ENCODE results near the gene OR10G2. TPM values are rescaled to one million over a fixed set of nuclear protein-coding genes. Genes with fewer than 3 reads are reported as not detected.

OR10G2 gene
- total RNA-seq, 1 donor from 2014 or later, result not detected

DNA sequence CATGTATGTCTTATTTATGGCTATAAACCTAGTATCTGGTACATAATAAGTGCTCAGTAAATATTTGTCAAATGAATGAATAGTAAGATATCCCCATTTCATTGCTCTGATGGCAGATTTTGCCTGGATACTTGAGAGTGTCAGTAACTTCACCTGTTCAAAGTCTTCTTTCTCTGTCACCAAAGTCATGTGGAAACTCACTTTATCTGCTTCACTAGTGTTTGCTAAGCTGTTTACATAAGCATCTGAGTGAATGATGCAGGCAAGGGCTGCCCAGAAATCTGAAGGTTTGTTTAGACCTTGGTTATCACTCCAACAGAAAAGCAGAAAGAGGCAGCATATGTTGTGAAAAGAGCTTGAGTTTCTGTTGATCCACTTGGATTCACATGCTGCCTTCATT, 34.5 kb upstream of the OR10G2 start:
- no peak for DNase-seq (ENCODE audit: low read depth)
- Histone ChIP-seq H3K4me3 (ENCODE audit: low read depth, low read length) (no peak overlapping the region), H3K27me3 (ENCODE audit: control insufficient read depth, insufficient read depth, low read length) (no peaks in the 10 kb centered on the region), H3K36me3 (ENCODE audit: control insufficient read depth, insufficient read depth, low read length) (no peaks in the 10 kb centered on the region)
- TF ChIP-seq CTCF (IDR thresholded peaks at IDR 0.05; ENCODE audit: insufficient read depth, low read length, poor library complexity, severe bottlenecking), result no peak

GRCh38 chr14:21668377-21668776, 33.6 kb upstream of the OR10G2 start:
- Histone ChIP-seq H3K27me3 (ENCODE audit: control insufficient read depth, insufficient read depth, low read length) (no peaks in the 10 kb centered on the region), H3K4me3 (ENCODE audit: low read depth, low read length) (no peak overlapping the region), H3K36me3 (ENCODE audit: control insufficient read depth, insufficient read depth, low read length) (no peaks in the 10 kb centered on the region)
- no peak for TF ChIP-seq CTCF (IDR thresholded peaks at IDR 0.05; ENCODE audit: insufficient read depth, low read length, poor library complexity, severe bottlenecking)
- DNase-seq (ENCODE audit: low read depth), result peak; percentile 26

DNA sequence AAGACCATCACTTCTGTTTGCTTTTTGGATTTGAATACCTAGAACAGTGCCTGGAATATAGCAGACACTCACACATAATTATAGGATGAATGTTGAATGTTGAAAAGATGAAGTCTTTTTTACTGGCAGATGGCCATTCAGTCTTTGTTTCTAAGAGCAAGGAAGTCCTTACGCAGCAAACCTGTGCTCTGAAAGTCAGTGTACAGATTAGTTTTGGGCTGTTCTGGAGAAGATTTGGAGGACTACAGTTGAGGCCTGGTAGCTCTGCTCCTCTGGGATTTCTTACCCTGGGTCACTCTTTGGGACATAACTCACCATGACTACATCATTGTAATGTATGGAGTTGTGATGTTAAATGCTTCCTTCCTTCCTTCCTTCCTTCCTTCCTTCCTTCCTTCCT, 22.2 kb upstream of the OR10G2 start:
- H3K4me3 ChIP-seq (ENCODE audit: low read depth, low read length), result no peak overlapping the region
- H3K36me3 ChIP-seq (ENCODE audit: control insufficient read depth, insufficient read depth, low read length), result no peaks in the 10 kb centered on the region
- no peak for TF ChIP-seq CTCF (IDR thresholded peaks at IDR 0.05; ENCODE audit: insufficient read depth, low read length, poor library complexity, severe bottlenecking)
- H3K27me3 ChIP-seq (ENCODE audit: control insufficient read depth, insufficient read depth, low read length), result no peaks in the 10 kb centered on the region
- no peak for DNase-seq (ENCODE audit: low read depth)

DNA sequence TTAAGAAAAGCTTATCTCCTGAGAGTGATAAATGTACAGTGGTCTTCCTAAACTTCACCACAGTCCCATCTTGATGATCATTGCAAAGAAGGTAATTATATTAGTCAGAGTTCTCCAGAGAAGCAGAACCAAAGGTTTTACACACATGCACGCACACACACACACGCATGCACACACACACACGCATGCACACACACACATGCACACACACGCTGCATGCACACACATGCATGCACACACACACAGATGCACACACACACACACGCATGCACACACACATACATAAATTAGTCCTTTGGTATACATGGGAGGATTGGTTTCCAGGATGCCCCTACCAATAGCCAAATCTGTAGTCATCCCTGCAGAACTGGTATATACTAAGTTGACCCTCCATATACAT, 19.5 kb upstream of the OR10G2 start:
- no peaks in the 10 kb centered on the region for H3K27me3 ChIP-seq (ENCODE audit: control insufficient read depth, insufficient read depth, low read length)
- no peak for TF ChIP-seq CTCF (IDR thresholded peaks at IDR 0.05; ENCODE audit: insufficient read depth, low read length, poor library complexity, severe bottlenecking)
- no peak for DNase-seq (ENCODE audit: low read depth)
- no peaks in the 10 kb centered on the region for H3K36me3 ChIP-seq (ENCODE audit: control insufficient read depth, insufficient read depth, low read length)
- H3K4me3 ChIP-seq (ENCODE audit: low read depth, low read length), result no peak overlapping the region

- Histone ChIP-seq H3K36me3 (ENCODE audit: control insufficient read depth, insufficient read depth, low read length) (no peaks in the 10 kb centered on the region), H3K4me3 (ENCODE audit: low read depth, low read length) (no peak within 1 kb of the TSS), H3K27me3 (ENCODE audit: control insufficient read depth, insufficient read depth, low read length) (no peaks in the 10 kb centered on the region)
- no peak for DNase-seq (ENCODE audit: low read depth)
- no peak for TF ChIP-seq CTCF (IDR thresholded peaks at IDR 0.05; ENCODE audit: insufficient read depth, low read length, poor library complexity, severe bottlenecking)
These were observed 18.7 kb upstream of the OR10G2 start, which contains the start of gene OR4E2 for GRCh38 chr14:21653331-21653885. Gene OR4E2, plus strand, starts transcription at chr14:21653835. Its CDS starts 11,248 bp downstream, at chr14:21665083.

DNA sequence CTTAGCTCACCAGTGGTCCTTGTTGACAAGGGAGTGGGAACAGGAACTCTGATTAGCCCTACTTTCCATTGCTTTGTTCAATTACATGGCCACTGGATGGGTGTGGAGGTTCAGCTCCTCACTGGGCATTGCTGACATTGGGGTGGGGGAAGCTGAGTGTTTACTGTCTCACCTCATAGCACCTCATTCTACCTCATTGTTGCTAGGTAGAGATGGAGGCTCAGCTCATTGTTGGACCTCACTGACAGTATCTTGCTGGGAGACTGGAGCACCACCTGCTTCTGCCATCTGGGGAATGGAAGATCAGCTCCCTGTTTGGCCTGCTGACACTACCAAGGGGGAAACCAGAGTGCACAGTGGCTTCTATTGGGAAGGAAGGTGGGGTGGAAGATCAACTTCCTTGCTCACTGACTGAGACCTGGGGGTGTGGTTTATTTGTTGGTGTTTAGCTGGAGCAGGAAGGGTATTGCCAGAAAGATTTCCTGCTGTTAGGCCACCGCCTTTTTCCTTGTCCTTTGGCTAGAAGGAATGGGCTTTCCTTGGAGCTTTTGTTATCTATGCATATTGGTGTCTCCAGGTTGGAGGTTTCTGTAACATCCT, 17.6 kb upstream of the OR10G2 start:
- DNase-seq (ENCODE audit: low read depth), result no peak
- Histone ChIP-seq H3K36me3 (ENCODE audit: control insufficient read depth, insufficient read depth, low read length) (no peaks in the 10 kb centered on the region), H3K4me3 (ENCODE audit: low read depth, low read length) (no peak overlapping the region), H3K27me3 (ENCODE audit: control insufficient read depth, insufficient read depth, low read length) (no peaks in the 10 kb centered on the region)
- TF ChIP-seq CTCF (IDR thresholded peaks at IDR 0.05; ENCODE audit: insufficient read depth, low read length, poor library complexity, severe bottlenecking), result no peak
